Endothelial cell (in vitro differentiated cells): ENCODE measurements around the gene PPM1H. TPM values are rescaled to one million over a fixed set of nuclear protein-coding genes. Genes with fewer than 3 reads are reported as not detected.

Experiments used
- DNase-seq: peaks from one replicate; pipeline ENCODE4 v3.0.0; 2021; ENCODE audit warnings: low spot score
- H3K27ac Mint-ChIP-seq: one replicate; pipeline ENCODE4 v1.8.0; 2021; ENCODE audit warnings: mixed read lengths, inconsistent platforms; ENCODE audit not compliant: unreplicated experiment
- H3K27me3 Mint-ChIP-seq: one replicate; pipeline ENCODE4 v1.8.0; 2021; ENCODE audit warnings: mild to moderate bottlenecking, moderate library complexity, mixed read lengths, inconsistent platforms; ENCODE audit not compliant: unreplicated experiment
- H3K36me3 Mint-ChIP-seq: one replicate; pipeline ENCODE4 v1.8.0; 2021; ENCODE audit warnings: mild to moderate bottlenecking, low read depth, mixed read lengths, inconsistent platforms; ENCODE audit not compliant: unreplicated experiment
- H3K4me1 Mint-ChIP-seq: one replicate; pipeline ENCODE4 v1.8.0; 2021; ENCODE audit warnings: mild to moderate bottlenecking, mixed read lengths, inconsistent platforms; ENCODE audit not compliant: unreplicated experiment
- H3K4me3 Mint-ChIP-seq: one replicate; pipeline ENCODE4 v1.8.0; 2021; ENCODE audit warnings: mild to moderate bottlenecking, mixed read lengths, inconsistent platforms; ENCODE audit not compliant: unreplicated experiment
- H3K9me3 Mint-ChIP-seq: one replicate; pipeline ENCODE4 v1.8.0; 2021; ENCODE audit warnings: mixed read lengths, inconsistent platforms; ENCODE audit not compliant: unreplicated experiment
- CTCF ChIP-seq: fragments of 200-600 bp; sonication (generic); IDR thresholded peaks from one replicate; pipeline ENCODE4 v1.5.0; 2021; ENCODE audit warnings: antibody characterized with exemption; ENCODE audit not compliant: unreplicated experiment
- total RNA-seq: library from RNA; stranded (reverse); fragmentation: NEBNext Ultra II Directional; extraction: Animal tissue kit (Norgen Biotek cat#: 25700); gene quantifications from one replicate; pipeline ENCODE4 v1.2.1, GENCODE V29; 2021; ENCODE audit not compliant: unreplicated experiment

The PPM1H gene
- total RNA-seq, 1 donor from 2014 or later, result 71.8 TPM

- H3K4me3 Mint-ChIP-seq, result no peak overlapping the region
- peaks cover 5% of the 10 kb centered on the region for H3K27me3 Mint-ChIP-seq
- H3K27ac Mint-ChIP-seq, result no peak overlapping the region
- H3K4me1 Mint-ChIP-seq, result peaks cover 22% of the 10 kb centered on the region
- peaks cover 35% of the 10 kb centered on the region for H3K36me3 Mint-ChIP-seq
- TF ChIP-seq CTCF, result no peak
- no peaks in the 10 kb centered on the region for H3K9me3 Mint-ChIP-seq
- no peak for DNase-seq
These were observed 165.8 kb downstream of the PPM1H start for GRCh38 chr12:62769076-62769619.

- no peak for TF ChIP-seq CTCF
- no peak for DNase-seq
- no peak overlapping the region for H3K27ac Mint-ChIP-seq
- H3K4me3 Mint-ChIP-seq, result no peak overlapping the region
- H3K4me1 Mint-ChIP-seq, result peaks cover 22% of the 10 kb centered on the region
- peaks cover 46% of the 10 kb centered on the region for H3K36me3 Mint-ChIP-seq
- no peaks in the 10 kb centered on the region for H3K9me3 Mint-ChIP-seq
- H3K27me3 Mint-ChIP-seq, result peaks cover 5% of the 10 kb centered on the region
These were observed 167.0 kb downstream of the PPM1H start for GRCh38 chr12:62767946-62768345.

- H3K27me3 Mint-ChIP-seq, result peaks cover 4% of the 10 kb centered on the region
- no peak overlapping the region for H3K4me3 Mint-ChIP-seq
- TF ChIP-seq CTCF, result no peak
- no peak overlapping the region for H3K27ac Mint-ChIP-seq
- no peaks in the 10 kb centered on the region for H3K9me3 Mint-ChIP-seq
- H3K4me1 Mint-ChIP-seq, result peaks cover 19% of the 10 kb centered on the region
- no peak for DNase-seq
- H3K36me3 Mint-ChIP-seq, result peaks cover 47% of the 10 kb centered on the region
These were observed 167.5 kb downstream of the PPM1H start for GRCh38 chr12:62767496-62767895.

GRCh38 chr12:62766496-62766895 is 168.5 kb downstream of the PPM1H start:
- Mint-ChIP-seq H3K36me3 (peaks cover 46% of the 10 kb centered on the region), H3K27me3 (peaks cover 3% of the 10 kb centered on the region), H3K27ac (no peak overlapping the region), H3K4me3 (peak overlapping the region; percentile 22), H3K4me1 (peaks cover 17% of the 10 kb centered on the region), H3K9me3 (no peaks in the 10 kb centered on the region)
- no peak for TF ChIP-seq CTCF
- no peak for DNase-seq

- no peak for TF ChIP-seq CTCF
- DNase-seq, result no peak
- Mint-ChIP-seq H3K36me3 (peaks cover 55% of the 10 kb centered on the region), H3K4me1 (peaks cover 13% of the 10 kb centered on the region), H3K27ac (peak overlapping the region; percentile 30), H3K27me3 (peaks cover 7% of the 10 kb centered on the region), H3K4me3 (peak overlapping the region; percentile 22), H3K9me3 (no peaks in the 10 kb centered on the region)
These were observed 170.9 kb downstream of the PPM1H start for GRCh38 chr12:62763861-62764645.
